ENCODE measurements around the gene SF3B1. TPM values are rescaled to one million over a fixed set of nuclear protein-coding genes. Genes with fewer than 3 reads are reported as not detected.

SF3B1 gene
- total and polyA plus RNA-seq, 3 experiments from 2014 or later, result 153 to 287 (median 281) TPM

DNA sequence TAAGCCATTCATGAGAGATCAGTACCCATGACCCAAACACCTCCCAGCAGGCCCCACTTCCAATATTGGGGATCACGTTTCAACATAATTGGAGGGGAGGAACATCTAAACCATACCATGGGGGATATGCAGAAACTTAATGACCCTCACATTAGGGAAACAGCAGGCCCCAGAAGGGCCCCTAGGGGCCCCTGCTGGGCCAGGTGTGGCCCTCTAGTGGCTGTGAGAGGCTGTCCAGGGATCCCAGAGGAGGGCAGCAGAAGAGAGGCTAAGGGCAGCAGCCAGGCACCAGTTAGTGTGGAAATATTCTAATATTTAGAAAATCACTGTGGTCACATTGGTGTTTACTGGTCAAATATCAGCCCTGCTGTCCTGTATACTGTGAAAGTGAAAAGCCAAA is 75.0 kb downstream of the SF3B1 start:
- H3K27me3 ChIP-seq (ENCODE audit: insufficient read depth, low read length, poor library complexity, severe bottlenecking), result no peaks in the 10 kb centered on the region
- H3K9me3 ChIP-seq (ENCODE audit: low read length), result no peaks in the 10 kb centered on the region
- peaks cover 9% of the 10 kb centered on the region for H3K4me1 ChIP-seq (ENCODE audit: insufficient read depth, low read length)
- no peak overlapping the region for H3K27ac ChIP-seq (ENCODE audit: low read depth, low read length)
- ChIA-PET POLR2A (no interaction called here), CTCF (interaction anchor here (0.9 to 1.2 kb wide), 3 partner anchors 9 to 247 kb away, joined by 3 to 5 read pairs (median 4); no protein-coding TSS in a partner anchor)
- no peaks in the 10 kb centered on the region for H3K36me3 ChIP-seq (ENCODE audit: insufficient read depth, low read length)
- H3K27ac Mint-ChIP-seq, result peak overlapping the region in 1 of 8 donors; percentile 74
- H3K27me3 Mint-ChIP-seq, result no peaks in the 10 kb centered on the region
- no peak for DNase-seq
- H3K4me3 Mint-ChIP-seq, result no peak overlapping the region
- H3K4me1 Mint-ChIP-seq, result peaks cover 4 to 20% (median 15%) of the 10 kb centered on the region in 3 donors
- no peaks in the 10 kb centered on the region for H3K36me3 Mint-ChIP-seq
- H3K4me3 ChIP-seq (ENCODE audit: low read length), result no peak overlapping the region
- H3K9me3 Mint-ChIP-seq, result no peaks in the 10 kb centered on the region

GRCh38 chr2:197358931-197359330 is 75.9 kb downstream of the SF3B1 start:
- H3K9me3 Mint-ChIP-seq, result no peaks in the 10 kb centered on the region
- H3K36me3 Mint-ChIP-seq, result no peaks in the 10 kb centered on the region
- H3K4me3 Mint-ChIP-seq, result no peak overlapping the region
- no peak overlapping the region for H3K4me3 ChIP-seq (ENCODE audit: low read length)
- no peak overlapping the region for H3K27ac ChIP-seq (ENCODE audit: low read depth, low read length)
- CTCF ChIA-PET, result interaction anchor here (0.8 to 1.2 kb wide), 4 partner anchors 8 to 47 kb away, joined by 3 to 5 read pairs (median 4); no protein-coding TSS in a partner anchor
- no peaks in the 10 kb centered on the region for H3K27me3 Mint-ChIP-seq
- peaks cover 4 to 20% (median 15%) of the 10 kb centered on the region in 3 donors for H3K4me1 Mint-ChIP-seq
- H3K36me3 ChIP-seq (ENCODE audit: insufficient read depth, low read length), result no peaks in the 10 kb centered on the region
- no peaks in the 10 kb centered on the region for H3K27me3 ChIP-seq (ENCODE audit: insufficient read depth, low read length, poor library complexity, severe bottlenecking)
- DNase-seq, result no peak
- H3K27ac Mint-ChIP-seq, result peak overlapping the region in 5 of 8 donors; percentile 9 to 74 (median 57)
- peaks cover 9% of the 10 kb centered on the region for H3K4me1 ChIP-seq (ENCODE audit: insufficient read depth, low read length)
- POLR2A ChIA-PET, result no interaction called here
- no peaks in the 10 kb centered on the region for H3K9me3 ChIP-seq (ENCODE audit: low read length)

GRCh38 chr2:197357986-197358385 is 76.8 kb downstream of the SF3B1 start:
- H3K27me3 Mint-ChIP-seq, result no peaks in the 10 kb centered on the region
- no peaks in the 10 kb centered on the region for H3K9me3 ChIP-seq (ENCODE audit: low read length)
- H3K27me3 ChIP-seq (ENCODE audit: insufficient read depth, low read length, poor library complexity, severe bottlenecking), result no peaks in the 10 kb centered on the region
- H3K4me3 Mint-ChIP-seq, result no peak overlapping the region
- CTCF ChIA-PET, result interaction anchor here (0.8 to 1.2 kb wide), 4 partner anchors 8 to 167 kb away, joined by 3 to 4 read pairs (median 3); no protein-coding TSS in a partner anchor
- H3K4me1 Mint-ChIP-seq, result peaks cover 4 to 20% (median 15%) of the 10 kb centered on the region in 3 donors
- no peaks in the 10 kb centered on the region for H3K36me3 ChIP-seq (ENCODE audit: insufficient read depth, low read length)
- peaks cover 9% of the 10 kb centered on the region for H3K4me1 ChIP-seq (ENCODE audit: insufficient read depth, low read length)
- no peak for DNase-seq
- no peaks in the 10 kb centered on the region for H3K36me3 Mint-ChIP-seq
- H3K27ac Mint-ChIP-seq, result peak overlapping the region in 2 of 8 donors; percentile 55 to 80
- H3K4me3 ChIP-seq (ENCODE audit: low read length), result no peak overlapping the region
- no peaks in the 10 kb centered on the region for H3K9me3 Mint-ChIP-seq
- no peak overlapping the region for H3K27ac ChIP-seq (ENCODE audit: low read depth, low read length)
- POLR2A ChIA-PET, result no interaction called here

GRCh38 chr2:197356136-197356535 is 78.7 kb downstream of the SF3B1 start:
- Histone ChIP-seq H3K4me3 (ENCODE audit: low read length) (no peak overlapping the region), H3K36me3 (ENCODE audit: insufficient read depth, low read length) (no peaks in the 10 kb centered on the region), H3K27me3 (ENCODE audit: insufficient read depth, low read length, poor library complexity, severe bottlenecking) (no peaks in the 10 kb centered on the region), H3K4me1 (ENCODE audit: insufficient read depth, low read length) (peaks cover 9% of the 10 kb centered on the region), H3K27ac (ENCODE audit: low read depth, low read length) (no peak overlapping the region), H3K9me3 (ENCODE audit: low read length) (no peaks in the 10 kb centered on the region)
- H3K4me1 Mint-ChIP-seq, result peaks cover 4 to 20% (median 15%) of the 10 kb centered on the region in 3 donors
- DNase-seq, result peak in 1 of 5 donors; percentile 13
- ChIA-PET POLR2A (no interaction called here), CTCF (interaction anchor here (0.9 to 1.6 kb wide), 5 partner anchors 11 to 243 kb away, joined by 3 to 5 read pairs (median 3); no protein-coding TSS in a partner anchor)
- H3K36me3 Mint-ChIP-seq, result no peaks in the 10 kb centered on the region
- H3K27ac Mint-ChIP-seq, result peak overlapping the region in 3 of 8 donors; percentile 13 to 91 (median 27)
- H3K9me3 Mint-ChIP-seq, result no peaks in the 10 kb centered on the region
- no peaks in the 10 kb centered on the region for H3K27me3 Mint-ChIP-seq
- H3K4me3 Mint-ChIP-seq, result peak overlapping the region in 3 of 7 donors; percentile 6 to 33 (median 17)

DNA sequence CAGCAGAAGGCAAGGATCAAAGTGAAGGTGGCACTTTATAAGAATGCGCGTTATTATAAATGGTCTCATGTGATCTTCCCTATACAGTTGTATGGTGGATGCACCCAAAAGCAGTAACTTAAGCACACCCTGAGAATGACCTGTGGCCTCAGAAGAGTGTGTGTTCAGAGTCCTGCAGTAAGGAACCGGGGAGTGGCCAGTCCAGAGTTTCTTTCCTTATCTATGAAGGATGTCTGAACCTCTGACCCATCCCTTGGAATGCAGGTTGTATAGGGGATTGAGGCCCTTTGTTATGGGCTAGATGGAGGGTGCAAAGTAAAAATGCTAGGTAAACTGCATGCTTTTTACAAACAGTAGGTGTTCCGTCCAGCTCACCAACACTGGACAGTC is 80.7 kb downstream of the SF3B1 start:
- DNase-seq, result no peak
- no peaks in the 10 kb centered on the region for H3K27me3 Mint-ChIP-seq
- H3K36me3 Mint-ChIP-seq, result no peaks in the 10 kb centered on the region
- H3K27ac Mint-ChIP-seq, result no peak overlapping the region
- no peaks in the 10 kb centered on the region for H3K9me3 Mint-ChIP-seq
- H3K4me3 ChIP-seq (ENCODE audit: low read length), result no peak overlapping the region
- POLR2A ChIA-PET, result no interaction called here
- H3K27ac ChIP-seq (ENCODE audit: low read depth, low read length), result no peak overlapping the region
- CTCF ChIA-PET, result no interaction called here
- no peaks in the 10 kb centered on the region for H3K27me3 ChIP-seq (ENCODE audit: insufficient read depth, low read length, poor library complexity, severe bottlenecking)
- H3K4me1 ChIP-seq (ENCODE audit: insufficient read depth, low read length), result peaks cover 7% of the 10 kb centered on the region
- H3K4me3 Mint-ChIP-seq, result no peak overlapping the region
- peaks cover 2 to 15% (median 12%) of the 10 kb centered on the region in 3 donors for H3K4me1 Mint-ChIP-seq
- H3K36me3 ChIP-seq (ENCODE audit: insufficient read depth, low read length), result no peaks in the 10 kb centered on the region
- no peaks in the 10 kb centered on the region for H3K9me3 ChIP-seq (ENCODE audit: low read length)

DNA sequence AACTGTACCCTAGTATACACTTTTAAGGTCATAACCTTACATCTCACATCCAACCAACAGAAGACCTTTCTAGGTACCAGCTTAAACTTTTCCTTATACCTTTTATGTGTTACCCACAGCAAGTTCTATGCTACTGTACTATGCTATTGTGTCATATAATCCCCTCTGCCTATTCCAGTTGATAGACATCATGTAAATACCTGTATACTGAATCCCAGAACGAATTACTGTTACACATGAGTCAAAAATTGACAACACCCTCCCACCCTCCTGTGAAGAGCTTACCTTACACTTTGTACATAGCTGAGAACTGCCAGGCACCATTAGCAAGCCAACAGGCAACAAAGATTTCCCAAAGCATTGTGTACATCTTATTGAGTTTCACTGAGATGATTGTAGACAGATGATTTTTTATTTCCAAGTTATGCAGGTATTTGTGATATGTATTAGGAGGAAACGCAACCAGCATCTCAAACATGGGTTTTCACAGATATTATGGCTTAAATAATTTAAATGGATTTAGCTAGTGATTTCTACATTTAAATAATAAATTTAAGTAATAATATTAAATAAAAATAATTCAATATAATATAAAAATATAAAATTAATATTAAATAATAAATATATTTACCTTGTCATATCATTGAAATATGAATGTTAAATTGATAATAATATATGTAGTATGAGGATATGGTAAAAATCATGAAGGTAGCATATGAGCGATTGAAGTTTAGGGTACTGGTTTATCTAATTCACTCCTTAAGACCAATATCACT is 81.2 kb downstream of the SF3B1 start:
- no peak overlapping the region for H3K27ac ChIP-seq (ENCODE audit: low read depth, low read length)
- Mint-ChIP-seq H3K4me3 (no peak overlapping the region), H3K36me3 (no peaks in the 10 kb centered on the region), H3K9me3 (no peaks in the 10 kb centered on the region), H3K27me3 (no peaks in the 10 kb centered on the region), H3K4me1 (peaks cover 0 to 9% (median 7%) of the 10 kb centered on the region in 3 donors), H3K27ac (no peak overlapping the region)
- H3K36me3 ChIP-seq (ENCODE audit: insufficient read depth, low read length), result no peaks in the 10 kb centered on the region
- H3K4me3 ChIP-seq (ENCODE audit: low read length), result no peak overlapping the region
- peaks cover 1% of the 10 kb centered on the region for H3K4me1 ChIP-seq (ENCODE audit: insufficient read depth, low read length)
- DNase-seq, result no peak
- ChIA-PET POLR2A (no interaction called here), CTCF (interaction anchor here (0.6 kb wide), 1 partner anchor 27 kb away, joined by 3 read pairs; no protein-coding TSS in a partner anchor)
- no peaks in the 10 kb centered on the region for H3K27me3 ChIP-seq (ENCODE audit: insufficient read depth, low read length, poor library complexity, severe bottlenecking)
- no peaks in the 10 kb centered on the region for H3K9me3 ChIP-seq (ENCODE audit: low read length)

DNA sequence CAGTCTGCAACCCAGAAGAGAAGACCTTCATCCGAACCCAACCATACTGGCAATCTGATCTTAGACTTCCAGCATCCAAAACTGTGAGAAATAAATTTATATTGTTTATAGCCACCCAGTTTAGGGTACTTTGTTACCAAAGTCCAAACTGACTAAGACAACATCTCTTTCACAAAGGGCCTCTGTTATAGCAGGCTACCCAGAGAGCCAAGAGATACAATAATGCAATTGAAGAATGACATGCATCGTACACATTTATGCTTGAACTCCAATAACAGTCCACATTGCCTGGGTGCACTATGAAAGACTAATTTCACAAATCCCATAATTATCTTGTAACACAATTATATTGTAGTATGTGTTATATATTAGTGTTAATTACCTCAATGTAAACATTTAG is 85.1 kb downstream of the SF3B1 start:
- H3K27ac ChIP-seq (ENCODE audit: low read depth, low read length), result no peak overlapping the region
- Mint-ChIP-seq H3K36me3 (no peaks in the 10 kb centered on the region), H3K27ac (no peak overlapping the region), H3K4me1 (peaks cover 0 to 5% (median 0%) of the 10 kb centered on the region in 3 donors), H3K27me3 (no peaks in the 10 kb centered on the region), H3K4me3 (no peak overlapping the region), H3K9me3 (no peaks in the 10 kb centered on the region)
- no peak for DNase-seq
- no peak overlapping the region for H3K4me3 ChIP-seq (ENCODE audit: low read length)
- H3K4me1 ChIP-seq (ENCODE audit: insufficient read depth, low read length), result no peaks in the 10 kb centered on the region
- no peaks in the 10 kb centered on the region for H3K36me3 ChIP-seq (ENCODE audit: insufficient read depth, low read length)
- no peaks in the 10 kb centered on the region for H3K9me3 ChIP-seq (ENCODE audit: low read length)
- CTCF ChIA-PET, result interaction anchor here (1.8 kb wide), 1 partner anchor 10 kb away, joined by 5 read pairs; no protein-coding TSS in a partner anchor
- no peaks in the 10 kb centered on the region for H3K27me3 ChIP-seq (ENCODE audit: insufficient read depth, low read length, poor library complexity, severe bottlenecking)
- POLR2A ChIA-PET, result no interaction called here

GRCh38 chr2:197348721-197349360 is 86.0 kb downstream of the SF3B1 start:
- ChIA-PET POLR2A (no interaction called here), CTCF (no interaction called here)
- DNase-seq, result no peak
- Histone ChIP-seq H3K4me3 (ENCODE audit: low read length) (no peak overlapping the region), H3K27me3 (ENCODE audit: insufficient read depth, low read length, poor library complexity, severe bottlenecking) (no peaks in the 10 kb centered on the region), H3K4me1 (ENCODE audit: insufficient read depth, low read length) (no peaks in the 10 kb centered on the region), H3K9me3 (ENCODE audit: low read length) (no peaks in the 10 kb centered on the region), H3K27ac (ENCODE audit: low read depth, low read length) (no peak overlapping the region), H3K36me3 (ENCODE audit: insufficient read depth, low read length) (no peaks in the 10 kb centered on the region)
- H3K27me3 Mint-ChIP-seq, result no peaks in the 10 kb centered on the region
- H3K9me3 Mint-ChIP-seq, result no peaks in the 10 kb centered on the region
- peak overlapping the region in 1 of 8 donors; percentile 62 for H3K27ac Mint-ChIP-seq
- no peaks in the 10 kb centered on the region for H3K36me3 Mint-ChIP-seq
- no peak overlapping the region for H3K4me3 Mint-ChIP-seq
- H3K4me1 Mint-ChIP-seq, result peaks cover 0 to 5% (median 1%) of the 10 kb centered on the region in 3 donors
